ENCODE measurements around the gene KIR3DL1.
"Not testable (repeated sequence)": the region's sequence is repeated elsewhere in the genome, so short reads cannot be mapped to it uniquely, and the experiment has no call there.

KIR3DL1 gene

DNA sequence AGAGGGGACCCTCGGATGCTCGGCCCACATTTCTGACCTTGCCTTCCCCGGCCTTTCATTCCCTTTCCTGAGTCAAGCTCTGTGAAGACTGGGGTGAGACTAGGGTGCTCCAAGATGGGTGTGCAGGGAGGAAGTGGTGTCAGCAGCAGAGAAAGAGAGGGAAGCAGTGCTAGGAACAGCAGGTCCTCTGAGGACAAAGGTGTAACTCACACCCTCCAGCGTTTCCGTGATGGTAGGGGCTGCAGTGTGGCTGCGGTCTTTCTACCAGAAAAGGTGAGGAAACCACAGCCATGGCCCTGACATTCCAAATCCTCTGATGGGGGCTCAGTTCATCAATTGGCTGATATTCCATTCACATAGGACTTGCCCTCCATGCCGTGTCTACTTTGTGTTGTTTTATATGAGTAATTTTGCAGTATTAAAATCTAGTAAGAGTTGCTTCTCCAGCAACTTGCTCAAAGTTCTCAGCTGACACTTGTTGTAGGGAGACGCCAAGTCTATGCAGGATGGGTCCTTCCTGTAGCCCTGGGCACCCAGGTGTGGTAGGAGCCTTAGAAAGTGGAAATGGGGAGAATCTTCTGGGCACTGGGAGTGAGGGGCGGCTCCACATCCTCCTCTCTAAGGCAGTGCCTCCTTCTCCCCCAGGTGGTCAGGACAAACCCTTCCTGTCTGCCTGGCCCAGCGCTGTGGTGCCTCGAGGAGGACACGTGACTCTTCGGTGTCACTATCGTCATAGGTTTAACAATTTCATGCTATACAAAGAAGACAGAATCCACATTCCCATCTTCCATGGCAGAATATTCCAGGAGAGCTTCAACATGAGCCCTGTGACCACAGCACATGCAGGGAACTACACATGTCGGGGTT lies 1.6 kb downstream of the KIR3DL1 start:
- DNase-seq: no peak

GRCh38 chr19:54824416-54824815 lies 8.1 kb downstream of the KIR3DL1 start:
- not testable (repeated sequence) for DNase-seq

GRCh38 chr19:54825326-54825725 lies 9.1 kb downstream of the KIR3DL1 start:
- not testable (repeated sequence) for DNase-seq

GRCh38 chr19:54828064-54828463 lies 11.8 kb downstream of the KIR3DL1 start:
- DNase-seq: not testable (repeated sequence)

DNA sequence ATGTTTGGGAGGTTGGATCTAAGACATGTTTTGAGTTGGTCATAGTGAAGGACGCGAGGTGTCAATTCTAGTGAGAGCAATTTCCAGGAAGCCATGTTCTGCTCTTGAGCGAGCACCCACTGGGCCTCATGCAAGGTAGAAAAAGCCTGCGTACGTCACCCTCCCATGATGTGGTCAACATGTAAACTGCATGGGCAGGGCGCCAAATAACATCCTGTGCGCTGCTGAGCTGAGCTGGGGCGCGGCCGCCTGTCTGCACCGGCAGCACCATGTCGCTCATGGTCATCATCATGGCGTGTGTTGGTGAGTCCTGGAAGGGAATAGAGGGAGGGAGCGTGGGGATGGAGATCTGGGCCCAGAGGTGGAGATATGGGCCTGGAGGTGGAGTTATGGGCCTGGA lies 16.2 kb downstream of the KIR3DL1 start, which contains the start of gene KIR2DS4:
TSS of gene KIR2DS4 (plus strand) at position 181 of the 400 bp plus-strand sequence.
- not testable (repeated sequence) for DNase-seq

GRCh38 chr19:54835126-54835525 lies 18.9 kb downstream of the KIR3DL1 start:
- not testable (repeated sequence) for DNase-seq

DNA sequence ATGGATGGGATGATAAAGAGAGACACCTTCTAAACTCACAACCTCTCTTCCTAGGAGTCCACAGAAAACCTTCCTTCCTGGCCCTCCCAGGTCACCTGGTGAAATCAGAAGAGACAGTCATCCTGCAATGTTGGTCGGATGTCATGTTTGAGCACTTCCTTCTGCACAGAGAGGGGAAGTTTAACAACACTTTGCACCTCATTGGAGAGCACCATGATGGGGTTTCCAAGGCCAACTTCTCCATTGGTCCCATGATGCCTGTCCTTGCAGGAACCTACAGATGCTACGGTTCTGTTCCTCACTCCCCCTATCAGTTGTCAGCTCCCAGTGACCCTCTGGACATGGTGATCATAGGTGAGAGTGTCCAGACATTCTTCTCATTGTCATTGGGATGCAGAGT lies 21.3 kb downstream of the KIR3DL1 start:
- not testable (repeated sequence) for DNase-seq

- not testable (repeated sequence) for DNase-seq
Measured at GRCh38 chr19:54843171-54843570, 26.9 kb downstream of the KIR3DL1 start.

- DNase-seq: not testable (repeated sequence)
Measured at GRCh38 chr19:54850061-54850640, 33.9 kb downstream of the KIR3DL1 start, which contains the start of gene KIR3DL2. Gene KIR3DL2, plus strand, starts transcription at chr19:54850443. Its CDS starts 33 bp downstream, at chr19:54850476.

GRCh38 chr19:54850930-54851329 lies 34.7 kb downstream of the KIR3DL1 start:
- no peak for DNase-seq

DNA sequence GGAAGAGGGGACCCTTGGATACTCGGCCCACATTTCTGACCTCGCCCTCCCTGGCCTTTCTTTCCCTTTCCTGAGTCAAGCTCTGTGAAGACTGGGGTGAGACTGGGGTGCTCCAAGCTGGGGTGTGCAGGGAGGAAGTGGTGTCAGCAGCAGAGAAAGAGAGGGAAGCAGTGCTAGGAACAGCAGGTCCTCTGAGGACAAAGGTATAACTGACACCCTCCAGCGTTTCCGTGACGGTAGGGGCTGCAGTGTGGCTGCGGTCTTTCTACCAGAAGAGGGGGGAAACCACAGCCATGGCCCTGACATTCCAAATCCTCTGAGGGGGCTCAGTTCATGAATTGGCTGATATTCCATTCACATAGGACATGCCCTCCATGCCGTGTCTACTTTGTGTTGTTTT lies 35.1 kb downstream of the KIR3DL1 start:
- DNase-seq: no peak

GRCh38 chr19:54855241-54855640 lies 39.0 kb downstream of the KIR3DL1 start:
- not testable (repeated sequence) for DNase-seq

DNA sequence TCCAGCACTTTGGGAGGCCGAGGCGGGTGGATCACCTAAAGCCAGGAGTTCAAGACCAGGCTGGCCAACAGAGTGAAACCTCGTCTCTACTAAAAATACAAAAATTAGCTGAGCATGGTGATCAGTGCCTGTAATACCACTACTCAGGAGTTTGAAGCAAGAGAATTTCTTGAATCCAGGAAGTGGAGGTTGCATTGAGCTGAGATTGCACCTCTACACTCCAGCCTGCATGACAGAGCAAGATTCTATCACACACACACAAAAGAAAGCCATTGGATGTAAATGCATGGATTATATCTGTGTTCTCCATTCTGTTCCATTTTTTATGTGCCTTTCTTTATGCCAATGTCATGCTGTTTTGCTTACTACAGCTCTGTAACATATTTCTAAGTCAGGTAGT lies 42.2 kb downstream of the KIR3DL1 start:
- DNase-seq: not testable (repeated sequence)

DNA sequence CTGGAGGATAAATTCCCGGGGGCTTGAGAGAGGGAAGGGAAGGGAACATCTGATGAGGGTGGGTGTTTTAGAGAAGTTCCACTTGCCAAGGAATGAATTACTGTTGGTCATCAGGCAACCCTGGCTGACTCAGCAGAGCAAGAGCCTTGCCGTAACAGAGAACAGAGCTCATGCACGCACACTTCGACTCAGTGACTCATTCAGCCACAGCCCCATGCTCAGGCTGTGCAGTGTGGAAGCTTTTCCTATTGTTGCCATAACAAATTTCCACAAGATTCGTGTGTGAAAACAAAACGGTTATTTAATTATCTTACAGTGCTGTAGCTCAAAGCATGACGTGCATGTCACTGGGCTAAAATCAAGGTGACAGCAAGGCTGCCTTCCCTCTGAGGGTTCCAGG lies 43.2 kb downstream of the KIR3DL1 start:
- not testable (repeated sequence) for DNase-seq

GRCh38 chr19:54863459-54863858 lies 47.2 kb downstream of the KIR3DL1 start:
- not testable (repeated sequence) for DNase-seq

GRCh38 chr19:54871696-54872095 lies 55.4 kb downstream of the KIR3DL1 start:
- no peak for DNase-seq

- no peak for DNase-seq
Measured at GRCh38 chr19:54873990-54874389, 57.7 kb downstream of the KIR3DL1 start, which contains the start of gene FCAR. Gene FCAR, plus strand, starts transcription at chr19:54874235. Its CDS starts 55 bp downstream, at chr19:54874290.

DNA sequence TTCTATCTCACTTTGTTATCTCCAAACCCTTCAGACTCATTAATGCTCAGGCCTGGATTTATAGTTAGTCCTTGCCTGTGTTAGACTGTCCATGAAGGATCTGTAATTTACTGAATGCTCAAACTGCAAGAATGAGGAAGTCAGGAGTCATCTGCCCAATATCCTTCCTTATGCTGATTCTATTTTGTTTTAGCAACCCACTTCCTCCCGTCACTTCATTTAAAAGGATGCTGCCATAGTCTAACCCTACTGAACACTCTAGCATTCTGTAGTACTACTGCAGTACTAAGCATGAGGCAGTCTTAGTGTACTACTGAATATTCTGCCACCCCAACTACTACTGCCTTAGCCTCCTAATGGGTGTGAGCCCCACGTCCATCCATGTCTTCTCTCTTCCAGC lies 59.2 kb downstream of the KIR3DL1 start:
- no peak for DNase-seq

DNA sequence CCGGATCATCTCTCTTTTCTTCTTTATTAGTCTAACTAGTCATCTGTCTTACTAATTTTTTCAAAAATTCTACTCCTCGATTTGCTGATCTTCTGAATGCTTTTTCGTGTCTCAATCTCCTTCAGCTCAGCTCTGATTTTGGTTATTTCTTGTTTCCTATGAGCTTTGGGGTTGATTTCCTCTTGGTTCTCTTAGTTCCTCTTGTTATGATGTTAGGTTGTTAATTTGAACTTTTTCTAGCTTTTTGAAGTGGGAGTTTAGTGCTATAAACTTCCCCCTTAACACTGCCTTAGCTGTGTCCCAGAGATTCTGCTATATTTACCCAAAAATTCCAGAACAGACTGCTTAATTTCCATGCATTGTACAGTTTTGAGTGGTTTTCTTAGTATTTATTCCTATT lies 61.2 kb downstream of the KIR3DL1 start:
- no peak for DNase-seq
